ENCODE results near the gene CYP2D6.
A peak's percentile ranks its signal among the peaks of the same experiment; 100 is the strongest.
"Not testable (repeated sequence)": the region's sequence is repeated elsewhere in the genome, so short reads cannot be mapped to it uniquely, and the experiment has no call there.

Gene CYP2D6

GRCh38 chr22:42131562-42131961 lies 952 bp upstream of the CYP2D6 start:
- no peak for DNase-seq

GRCh38 chr22:42130182-42130581 lies 428 bp downstream of the CYP2D6 start:
- not testable (repeated sequence) for DNase-seq

GRCh38 chr22:42128776-42129694 lies 1.6 kb downstream of the CYP2D6 start:
- DNase-seq, result not testable (repeated sequence)

GRCh38 chr22:42128007-42128406 lies 2.6 kb downstream of the CYP2D6 start:
- DNase-seq, result not testable (repeated sequence)

GRCh38 chr22:42127606-42128005 lies 3.0 kb downstream of the CYP2D6 start:
- no peak for DNase-seq

GRCh38 chr22:42123529-42123928 lies 7.1 kb downstream of the CYP2D6 start:
- DNase-seq, result not testable (repeated sequence)

GRCh38 chr22:42120231-42121021 lies 10.2 kb downstream of the CYP2D6 start:
- DNase-seq, result not testable (repeated sequence)

- no peak for DNase-seq
Measured at GRCh38 chr22:42116848-42117424, 13.7 kb downstream of the CYP2D6 start.

GRCh38 chr22:42115420-42115830 lies 15.2 kb downstream of the CYP2D6 start:
- not testable (repeated sequence) for DNase-seq

GRCh38 chr22:42114721-42115120 lies 15.9 kb downstream of the CYP2D6 start:
- DNase-seq, result no peak

- not testable (repeated sequence) for DNase-seq
Measured at GRCh38 chr22:42112793-42113192, 17.8 kb downstream of the CYP2D6 start.

GRCh38 chr22:42111798-42112197 lies 18.8 kb downstream of the CYP2D6 start:
- DNase-seq, result no peak

- DNase-seq, result no peak
Measured at GRCh38 chr22:42108848-42109247, 21.8 kb downstream of the CYP2D6 start.

GRCh38 chr22:42104332-42104860 lies 26.2 kb downstream of the CYP2D6 start:
- not testable (repeated sequence) for DNase-seq

- DNase-seq, result no peak
Measured at GRCh38 chr22:42101199-42101598, 29.4 kb downstream of the CYP2D6 start.

- no peak for DNase-seq
Measured at GRCh38 chr22:42091455-42091782, 39.2 kb downstream of the CYP2D6 start.

GRCh38 chr22:42090596-42091454 lies 39.8 kb downstream of the CYP2D6 start, which contains the start of gene NDUFA6:
Gene NDUFA6, minus strand, starts transcription at chr22:42090772. Its CDS starts 28 bp downstream, at chr22:42090744.
- DNase-seq, result peak; percentile 90

GRCh38 chr22:42086051-42086450 lies 44.6 kb downstream of the CYP2D6 start:
- DNase-seq, result no peak

GRCh38 chr22:42084874-42085273 lies 45.7 kb downstream of the CYP2D6 start:
- no peak for DNase-seq

GRCh38 chr22:42083119-42083518 lies 47.5 kb downstream of the CYP2D6 start:
- DNase-seq, result no peak

GRCh38 chr22:42080287-42080686 lies 50.3 kb downstream of the CYP2D6 start:
- DNase-seq, result no peak
